Left forelimb (tissue), 1 donor: ENCODE measurements around the gene DPYD.

Experiments
- DNase-seq: peaks from one replicate; pipeline ENCODE4 v3.0.0-alpha.2; 2018; ENCODE audit warnings: low spot score

Gene DPYD

DNA sequence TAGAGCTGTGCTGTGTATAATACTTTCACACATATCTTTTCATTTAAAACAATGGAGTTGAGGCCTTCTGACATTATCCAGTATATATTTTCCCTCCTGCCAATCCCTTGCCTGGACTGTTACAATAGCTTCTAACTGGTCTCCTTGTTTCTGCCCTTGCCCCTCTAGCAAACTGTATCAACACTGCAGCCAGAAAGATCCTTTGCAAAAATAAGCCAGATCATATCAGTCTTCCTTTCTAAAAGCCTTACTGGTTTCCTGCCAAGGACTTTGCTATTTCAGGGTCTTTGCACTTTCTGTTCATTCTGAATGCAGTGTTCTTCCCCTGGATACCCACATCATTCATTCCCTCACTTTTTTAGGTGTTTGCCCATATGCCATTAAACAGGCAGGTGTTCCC lies 829.2 kb downstream of the DPYD start:
- no peak for DNase-seq

DNA sequence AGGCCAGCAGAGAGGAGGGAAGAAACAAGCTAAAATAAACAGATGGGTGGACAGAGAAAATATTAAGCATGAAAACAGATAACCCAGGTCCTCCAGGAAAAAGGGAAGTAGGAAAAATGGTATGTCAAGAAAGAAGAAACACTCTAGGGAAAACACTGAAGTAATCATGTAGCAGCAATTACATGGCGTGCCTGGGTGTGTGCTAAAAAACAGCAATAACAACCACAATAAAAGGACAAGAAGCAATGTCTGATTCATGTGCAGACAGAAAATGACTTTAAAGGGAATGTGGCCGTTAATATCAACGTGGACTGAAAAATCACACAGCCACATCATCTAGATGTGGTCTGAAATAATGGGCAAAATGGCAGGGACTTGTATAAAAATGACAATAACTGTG lies 829.6 kb downstream of the DPYD start:
- no peak for DNase-seq

DNA sequence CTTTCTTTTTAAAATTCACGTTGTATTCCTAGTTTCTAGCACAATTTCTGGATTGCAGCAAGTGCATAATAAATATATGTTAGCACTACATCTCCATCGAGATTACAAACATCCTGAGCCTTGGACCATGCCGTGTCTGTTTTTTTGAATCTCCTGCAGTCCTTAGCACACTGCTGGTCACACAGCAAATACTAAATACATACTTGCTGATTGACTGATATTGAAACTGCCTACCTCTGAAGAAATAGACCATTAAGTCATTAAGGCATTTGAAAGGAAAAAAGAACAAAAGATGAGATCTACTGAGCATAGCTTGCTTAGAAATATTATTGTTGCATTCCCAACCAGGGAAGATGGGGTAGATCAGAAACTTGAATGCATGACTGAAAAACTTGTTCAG lies 830.1 kb downstream of the DPYD start:
- DNase-seq = no peak

DNA sequence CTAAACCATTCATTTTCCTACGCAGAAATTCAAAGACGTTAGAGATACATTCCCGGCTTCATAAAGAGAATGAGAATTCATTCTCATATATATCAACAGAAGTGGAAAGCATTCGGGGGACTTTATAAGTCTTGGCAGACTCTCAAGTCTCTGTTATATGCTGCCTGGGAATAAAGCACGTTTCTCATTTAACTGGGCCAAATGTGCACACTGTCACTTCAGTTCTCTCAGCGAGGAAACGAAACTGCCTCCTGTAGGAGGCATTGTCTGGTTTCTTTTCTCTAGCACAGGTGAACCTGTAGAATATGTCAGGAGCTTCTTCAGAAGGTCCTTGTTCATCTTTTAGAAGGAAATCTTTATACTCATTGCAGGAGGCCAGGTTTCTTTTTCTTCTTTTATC lies 831.7 kb downstream of the DPYD start:
- DNase-seq = no peak

DNA sequence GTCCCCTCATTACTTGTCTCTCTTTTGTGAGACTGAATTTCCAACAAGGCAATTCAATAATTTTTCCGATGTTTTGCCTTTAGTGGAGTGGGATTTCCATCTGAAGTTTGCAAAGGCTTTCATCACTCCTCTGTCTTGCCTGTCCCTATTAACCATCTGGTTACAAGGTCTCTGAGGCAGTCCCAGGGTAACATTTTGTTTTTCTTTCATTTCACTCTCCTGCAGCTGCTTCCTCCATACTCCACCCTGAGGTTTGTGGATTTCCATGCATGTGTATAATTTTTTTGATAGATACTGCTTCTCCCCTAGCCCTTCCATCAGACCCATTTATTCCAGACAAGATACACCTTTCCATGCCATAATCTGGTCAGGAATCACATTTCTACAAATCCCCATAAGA lies 832.4 kb downstream of the DPYD start:
- no peak for DNase-seq

DNA sequence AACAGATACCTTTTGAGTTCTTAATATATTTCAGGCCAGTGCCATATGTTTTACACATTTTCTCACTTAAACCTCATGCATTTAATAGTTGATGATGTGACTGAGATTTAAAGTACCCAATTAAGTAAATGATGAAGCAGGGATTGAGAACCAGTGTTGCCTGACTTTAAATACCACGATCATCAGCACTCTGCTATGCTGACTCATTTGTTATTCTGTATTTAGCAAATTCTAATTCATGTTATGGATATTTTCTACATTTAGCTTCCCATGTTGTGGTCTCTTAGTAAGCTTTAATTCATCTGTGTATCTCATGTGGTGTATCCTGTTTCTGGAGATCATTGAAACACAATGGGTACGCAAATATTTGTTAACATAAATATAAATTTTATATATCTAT lies 836.3 kb downstream of the DPYD start:
- no peak for DNase-seq

DNA sequence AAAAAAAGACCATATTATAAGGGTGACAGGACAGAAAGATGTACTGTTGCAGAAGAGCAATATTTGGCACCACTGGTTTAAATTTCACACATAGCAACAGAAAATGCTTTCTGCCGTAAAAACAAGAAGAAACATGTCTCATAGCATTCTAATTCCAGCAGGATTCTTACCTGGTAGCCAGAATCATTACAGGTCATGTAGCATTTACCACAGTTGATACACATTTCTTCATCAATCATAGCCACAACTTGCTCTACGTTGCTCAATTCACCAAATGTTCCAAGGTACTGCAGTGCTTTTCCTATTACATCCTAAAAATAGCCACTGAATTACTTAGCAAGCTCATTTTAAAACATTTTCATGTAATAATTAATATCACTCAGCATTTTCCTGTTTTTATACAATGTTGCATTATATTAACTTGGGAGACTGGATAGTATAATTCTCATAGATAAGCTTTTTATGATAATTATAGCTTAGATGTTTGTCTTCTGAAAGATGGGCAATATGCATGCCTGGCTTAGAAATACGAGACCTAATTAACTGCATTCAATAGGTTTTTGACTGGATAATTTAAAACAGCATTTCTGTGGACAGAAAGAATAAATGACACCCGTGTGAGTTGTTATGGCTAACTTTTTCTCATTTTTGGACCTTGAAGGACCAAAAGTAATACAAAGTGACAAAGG lies 838.5 kb downstream of the DPYD start:
- no peak for DNase-seq

DNA sequence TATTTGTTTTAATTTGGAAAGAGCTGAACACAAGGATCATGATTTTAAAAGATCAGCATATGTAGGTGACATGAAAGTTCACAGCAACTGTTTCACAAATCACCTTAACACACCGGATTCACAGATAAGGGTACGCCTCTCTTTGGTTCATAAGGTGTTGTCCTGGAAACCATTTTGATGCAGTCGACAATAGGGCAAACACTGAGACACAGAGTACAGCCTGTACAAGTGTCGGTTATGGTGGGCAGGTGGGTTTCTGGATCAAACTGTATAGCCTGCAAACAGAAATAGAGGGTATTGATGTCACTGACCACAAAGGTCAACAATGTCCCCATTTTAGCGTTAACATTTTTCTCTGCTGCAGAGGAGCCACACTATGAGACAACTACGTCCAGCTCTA lies 842.0 kb downstream of the DPYD start:
- no peak for DNase-seq

DNA sequence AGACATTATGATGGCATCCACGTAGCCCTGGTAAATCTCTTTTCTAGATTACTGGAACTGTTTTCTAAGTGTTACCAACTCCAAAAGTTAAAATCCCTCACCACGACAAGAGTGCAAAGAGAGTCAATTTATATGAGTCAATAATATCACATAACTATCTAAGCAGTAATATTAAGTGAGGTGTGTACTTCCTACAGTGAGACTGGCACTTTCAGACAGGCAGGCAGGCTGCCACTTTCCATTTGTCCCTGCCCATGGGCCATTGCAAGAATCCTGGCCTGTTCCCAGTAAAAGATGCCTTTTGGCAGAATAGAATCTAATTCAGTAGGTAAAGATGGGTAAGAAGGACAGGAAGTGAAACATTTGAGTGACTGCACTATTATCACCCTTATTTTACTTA lies 843.6 kb downstream of the DPYD start:
- no peak for DNase-seq

DNA sequence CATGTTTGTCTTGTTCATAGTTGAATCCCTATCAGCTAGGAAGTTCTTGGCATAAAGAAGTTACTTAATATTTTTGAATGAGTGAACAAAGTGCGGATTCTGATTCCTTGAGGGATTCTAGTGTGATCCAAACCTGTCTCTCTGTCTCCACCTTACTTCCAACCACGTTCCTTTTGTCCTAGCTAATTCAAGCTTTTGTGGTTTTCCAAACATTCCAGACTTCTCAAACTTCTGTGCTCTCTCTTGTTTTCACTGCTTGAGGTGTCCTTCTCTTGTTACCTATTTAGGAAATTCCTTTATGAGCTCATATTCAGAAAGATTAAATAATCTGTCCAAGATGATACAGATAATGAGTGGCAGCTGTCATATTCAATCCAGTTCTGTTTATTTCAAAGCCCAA lies 846.1 kb downstream of the DPYD start:
- DNase-seq = no peak

DNA sequence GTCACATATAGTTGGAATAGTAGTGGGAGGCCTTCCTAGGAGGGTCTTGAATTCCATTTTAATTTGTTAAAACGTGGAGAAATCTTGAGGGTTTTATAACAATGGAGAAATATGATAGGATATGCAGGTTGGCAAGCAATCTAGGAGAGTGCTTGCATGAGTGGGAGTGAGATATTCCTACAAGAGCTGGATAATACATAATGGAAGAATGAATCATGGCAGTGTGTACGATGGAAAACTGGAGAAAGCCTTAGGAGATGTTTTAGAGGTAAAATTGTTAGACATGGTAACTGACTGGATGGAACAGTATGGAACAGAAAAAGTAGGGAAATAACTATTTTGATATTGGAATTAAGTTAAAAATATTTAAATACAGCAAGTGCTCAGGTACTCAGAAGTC lies 846.9 kb downstream of the DPYD start:
- no peak for DNase-seq

DNA sequence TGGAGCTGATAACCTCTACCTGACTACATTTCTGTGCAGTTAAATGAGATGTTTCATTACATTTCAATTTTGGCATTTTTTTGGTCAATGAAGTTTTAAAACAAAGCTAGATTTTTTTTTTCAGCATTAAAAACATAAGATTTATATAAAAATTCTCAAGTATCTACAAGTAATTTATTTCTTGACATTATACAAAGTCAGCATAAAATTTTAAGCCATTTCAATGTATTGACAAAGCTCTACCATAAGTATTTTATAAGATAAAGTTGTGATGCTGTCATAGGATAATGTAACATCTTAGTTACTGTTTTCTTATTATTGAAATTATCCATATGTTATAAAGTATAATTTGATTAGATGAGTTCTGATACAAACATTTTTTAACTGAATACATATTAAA lies 847.7 kb downstream of the DPYD start:
- no peak for DNase-seq

DNA sequence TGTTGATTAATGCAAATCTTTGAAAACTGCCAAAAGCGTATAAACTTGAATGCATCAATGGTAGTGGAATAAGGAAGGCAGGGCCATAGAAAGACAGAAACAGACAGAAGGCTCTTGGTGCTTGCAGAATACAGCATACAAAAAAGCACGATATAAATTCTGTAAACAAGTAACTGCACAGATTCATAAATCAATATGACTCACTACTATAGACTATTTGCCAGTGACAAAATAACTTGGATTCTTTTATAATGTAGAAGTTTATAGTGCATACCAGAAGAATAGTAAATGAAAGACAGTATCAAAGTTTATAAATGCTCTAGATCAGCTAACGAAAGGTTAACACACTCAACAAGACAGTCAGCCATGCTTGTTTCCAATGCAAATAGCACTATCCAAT lies 849.7 kb downstream of the DPYD start:
- no peak for DNase-seq

DNA sequence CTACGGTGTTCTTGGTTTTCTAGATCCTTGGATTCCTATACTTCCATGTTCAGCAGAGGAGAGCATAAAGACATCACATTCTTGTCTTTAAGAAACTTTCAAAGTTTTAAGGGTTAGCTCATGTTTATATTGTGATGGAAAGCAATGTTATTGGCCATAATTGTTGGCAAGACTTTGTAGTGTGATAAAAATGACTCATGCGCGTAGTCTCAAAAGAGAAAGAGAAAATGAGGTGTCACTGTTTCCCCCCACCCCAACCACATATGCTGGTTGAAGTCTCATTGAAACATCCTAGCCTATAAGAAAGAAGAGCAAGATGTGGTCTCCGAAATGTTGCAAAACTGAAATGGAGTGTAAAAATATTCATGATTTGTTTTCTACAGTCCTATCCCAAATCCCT lies 850.5 kb downstream of the DPYD start:
- DNase-seq = no peak

DNA sequence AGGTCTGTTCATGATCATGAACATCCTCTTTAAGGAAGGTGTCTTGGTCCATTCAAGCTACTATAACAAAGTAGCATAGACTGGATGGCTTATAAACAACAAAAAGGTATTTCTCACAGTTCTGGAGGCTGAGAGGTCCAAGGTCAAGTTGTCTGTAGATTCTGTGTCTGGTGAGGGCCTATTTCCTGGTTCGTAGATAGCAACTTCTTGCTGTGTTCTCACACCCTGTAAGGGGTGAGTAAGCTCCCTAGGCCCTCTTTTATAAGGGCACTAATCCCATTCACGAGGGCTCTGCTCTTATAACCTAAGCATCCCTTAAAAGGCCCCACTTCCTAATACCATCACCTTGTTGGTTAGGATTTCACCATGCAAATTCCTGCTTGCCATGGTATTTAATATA lies 851.5 kb downstream of the DPYD start:
- no peak for DNase-seq

DNA sequence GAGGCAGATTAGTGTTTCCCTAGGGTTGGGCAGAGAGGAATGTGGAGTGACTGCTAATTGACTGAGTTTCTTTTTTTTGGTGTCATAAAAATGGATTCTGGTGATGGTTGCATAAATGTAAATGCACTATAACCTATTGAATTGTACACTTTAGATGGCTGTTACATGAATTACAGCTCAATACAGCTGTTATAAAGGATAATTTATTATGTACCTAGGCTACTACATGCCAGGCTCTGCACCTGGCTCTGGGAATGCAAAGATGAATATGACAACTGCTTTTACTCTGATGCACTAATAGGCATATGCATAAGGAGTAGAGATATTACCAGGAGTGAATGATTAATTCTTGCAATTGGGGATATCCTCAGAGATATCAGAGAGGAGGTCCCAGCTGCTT lies 854.0 kb downstream of the DPYD start:
- DNase-seq = no peak

DNA sequence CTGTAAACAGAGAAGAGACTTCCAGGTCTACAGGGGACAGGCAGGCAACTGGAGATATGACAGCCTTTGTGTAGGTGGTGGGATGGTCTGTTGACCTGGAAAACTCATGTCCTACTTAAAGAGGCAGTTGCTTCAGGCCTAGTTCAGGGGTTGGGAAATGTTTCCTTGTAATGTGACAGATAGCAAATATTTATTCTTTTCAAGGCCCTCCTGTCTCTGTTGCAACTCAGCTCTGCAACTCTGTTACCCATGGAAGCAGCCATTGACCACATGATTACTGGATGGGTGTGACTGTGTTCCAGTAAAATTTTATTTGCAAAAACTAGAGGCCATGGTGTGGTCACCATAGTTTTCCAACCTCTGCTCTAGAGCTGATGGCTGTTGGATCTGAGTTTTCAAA lies 857.3 kb downstream of the DPYD start:
- no peak for DNase-seq

DNA sequence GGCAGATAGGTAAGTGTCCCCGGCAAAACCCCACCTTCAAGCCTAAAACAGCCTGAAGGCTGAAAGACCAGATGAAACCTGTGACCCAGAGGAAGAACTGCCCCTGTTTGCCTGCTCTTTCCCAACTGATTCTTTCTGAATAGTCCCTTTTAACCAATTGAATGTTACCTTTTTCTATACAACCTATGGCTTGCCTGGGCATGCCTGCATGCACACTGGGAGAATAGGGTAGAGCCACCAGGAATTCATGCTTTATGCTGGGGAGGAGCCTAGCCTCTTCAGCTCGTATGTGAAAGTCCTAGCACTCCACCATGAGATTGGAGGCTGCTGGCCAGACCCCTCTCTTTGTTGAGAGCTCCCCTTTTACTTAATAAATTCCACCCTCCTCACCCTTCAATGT lies 859.2 kb downstream of the DPYD start:
- DNase-seq = no peak

DNA sequence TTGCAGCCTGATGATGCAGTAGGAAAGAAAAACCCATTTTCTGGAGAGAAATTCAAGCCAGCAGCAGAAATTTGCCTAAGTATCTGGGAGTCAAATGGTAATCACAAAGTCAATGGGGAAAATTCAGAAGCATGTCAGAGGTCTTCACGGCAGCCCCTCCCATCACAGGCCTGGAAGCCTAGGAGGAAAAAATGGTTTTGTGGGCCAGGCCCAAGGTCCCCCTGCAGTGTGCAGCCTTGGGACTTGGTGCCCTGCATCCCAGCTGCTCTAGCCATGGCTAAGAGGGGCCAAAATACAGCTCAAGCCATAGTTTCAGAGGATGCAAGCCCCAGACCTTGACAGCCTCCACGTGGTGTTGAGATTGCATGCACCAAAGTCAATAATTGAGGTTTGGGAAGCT lies 864.4 kb downstream of the DPYD start:
- no peak for DNase-seq

DNA sequence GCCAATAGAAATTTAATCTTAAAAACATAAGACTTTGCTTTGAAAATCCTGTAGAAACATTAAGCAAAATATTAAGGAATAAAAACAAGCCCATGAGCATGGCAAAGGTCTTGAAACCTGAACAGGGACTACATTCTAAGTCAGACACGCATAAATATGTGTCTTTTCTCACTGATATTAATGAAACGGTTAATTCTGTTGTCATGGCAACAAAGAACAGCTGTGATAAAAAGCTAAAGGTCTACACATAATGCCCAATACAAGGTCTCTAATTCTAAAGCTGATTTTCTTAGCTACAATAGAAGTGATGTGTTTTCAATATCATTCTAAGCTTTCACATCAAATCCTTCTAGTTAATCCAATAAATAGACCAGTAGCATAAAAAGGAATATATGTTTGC lies 867.6 kb downstream of the DPYD start:
- DNase-seq = no peak

DNA sequence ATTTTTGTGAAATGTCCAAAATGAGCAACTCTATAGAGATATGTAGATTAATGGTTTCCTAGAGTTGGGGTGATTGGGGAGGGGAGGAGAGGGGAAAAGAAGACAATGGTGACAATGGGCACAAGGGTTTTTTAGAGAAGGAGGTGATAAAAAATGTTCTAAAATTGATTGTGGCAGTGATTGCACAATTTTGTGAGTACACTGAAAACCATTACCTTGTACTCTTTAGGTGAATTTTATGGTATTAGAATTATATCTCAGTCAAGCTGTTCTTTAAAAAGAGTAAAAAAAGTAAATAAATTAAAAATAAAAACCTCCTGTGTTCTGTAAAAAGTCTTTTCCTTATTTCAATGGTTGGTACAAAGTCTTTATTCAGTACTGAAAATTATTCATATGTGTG lies 869.0 kb downstream of the DPYD start:
- no peak for DNase-seq

DNA sequence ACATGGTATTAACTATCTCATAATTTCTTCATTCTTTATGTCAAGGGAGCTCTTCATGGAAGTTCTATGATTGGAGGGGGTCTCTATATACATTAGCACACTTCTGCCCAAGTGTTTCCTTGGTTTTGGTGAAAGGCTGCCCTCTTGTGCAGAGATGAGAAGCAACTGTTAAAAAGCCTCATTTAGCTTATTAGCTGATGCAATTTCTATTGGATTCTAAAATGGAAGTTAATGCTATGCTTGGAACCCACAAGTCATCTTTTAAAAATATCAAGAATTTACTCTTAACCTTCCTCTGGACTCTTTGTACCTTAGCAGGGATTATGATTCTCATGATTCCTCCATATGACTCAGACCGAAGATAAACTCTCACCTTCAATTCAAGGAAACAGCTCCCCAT lies 870.3 kb downstream of the DPYD start:
- no peak for DNase-seq

DNA sequence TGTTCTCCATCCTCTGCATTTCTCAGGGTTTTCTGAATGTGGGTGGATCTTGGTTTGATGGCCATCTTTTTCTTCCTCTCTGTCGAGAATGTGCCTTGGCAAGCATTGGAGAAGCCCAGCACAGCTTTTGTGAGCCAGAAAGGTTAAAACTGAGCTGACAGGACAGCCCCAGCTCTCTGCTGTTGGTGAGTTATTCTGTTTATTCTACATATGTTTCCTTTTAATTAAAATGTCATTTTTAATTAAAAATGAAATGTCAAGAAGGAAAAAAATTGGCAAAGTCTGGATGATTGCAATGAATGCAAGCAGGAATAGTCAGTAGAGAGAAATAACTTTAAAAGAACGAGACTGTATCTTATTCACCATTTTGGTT lies 873.4 kb downstream of the DPYD start:
- DNase-seq = no peak

DNA sequence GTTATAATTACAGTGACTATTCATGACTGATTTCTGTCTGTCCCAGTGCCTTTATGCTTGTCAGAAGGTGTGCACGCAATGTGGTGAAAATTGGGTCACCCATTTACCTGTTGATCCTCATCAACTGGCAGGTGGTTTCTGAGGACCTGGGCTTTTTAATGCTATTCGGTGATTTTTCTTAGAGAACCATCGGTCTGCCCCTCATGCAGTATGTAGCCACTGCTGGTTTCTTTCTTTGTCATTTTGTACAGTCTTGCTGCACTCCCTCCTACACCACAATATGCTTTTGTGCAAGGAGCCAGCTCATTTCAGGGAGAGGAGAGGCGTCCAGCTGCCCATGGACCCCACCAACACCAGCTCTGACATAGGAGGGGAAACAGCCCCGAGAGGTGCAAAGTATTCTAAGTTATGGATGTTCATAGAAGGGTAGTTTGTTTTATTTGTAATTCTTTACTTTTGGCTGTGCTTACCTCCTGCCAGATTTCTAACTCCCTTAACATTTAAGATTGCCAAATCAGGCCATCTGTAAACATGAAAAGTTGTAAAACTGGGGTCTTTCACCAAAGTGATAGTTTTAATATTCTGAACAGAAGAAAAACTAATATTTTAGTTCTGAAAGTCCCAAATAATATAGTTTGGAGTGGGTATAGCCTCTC lies 873.9 kb downstream of the DPYD start:
- DNase-seq = no peak
